HG03457 (cell line): ENCODE data around the gene BTBD16.

Source experiments
- ATAC-seq: cut with Tn5 transposase; IDR thresholded peaks from one replicate; pipeline ENCODE4 v1.9.1; 2021; ENCODE audit warnings: moderate number of reproducible peaks; ENCODE audit not compliant: unreplicated experiment

Gene BTBD16

GRCh38 chr10:122267849-122268737, 3.0 kb upstream of the BTBD16 start:
- no peak for ATAC-seq

- no peak for ATAC-seq
Measured at GRCh38 chr10:122269059-122269687, 1.9 kb upstream of the BTBD16 start.

GRCh38 chr10:122273966-122274545, 3.0 kb downstream of the BTBD16 start:
- no peak for ATAC-seq

- ATAC-seq, result no peak
Measured at GRCh38 chr10:122276611-122277208, 5.6 kb downstream of the BTBD16 start.

GRCh38 chr10:122277526-122278136, 6.5 kb downstream of the BTBD16 start:
- no peak for ATAC-seq

GRCh38 chr10:122279725-122280141, 8.6 kb downstream of the BTBD16 start:
- ATAC-seq, result no peak

- no peak for ATAC-seq
Measured at GRCh38 chr10:122280156-122280555, 9.1 kb downstream of the BTBD16 start.

GRCh38 chr10:122281018-122281626, 10.0 kb downstream of the BTBD16 start:
- ATAC-seq, result no peak

- no peak for ATAC-seq
Measured at GRCh38 chr10:122281751-122282150, 10.7 kb downstream of the BTBD16 start.

GRCh38 chr10:122282253-122282671, 11.2 kb downstream of the BTBD16 start:
- ATAC-seq, result no peak

- ATAC-seq, result no peak
Measured at GRCh38 chr10:122282909-122283308, 11.8 kb downstream of the BTBD16 start.

GRCh38 chr10:122285506-122286444, 14.7 kb downstream of the BTBD16 start:
- ATAC-seq, result no peak

GRCh38 chr10:122286867-122287266, 15.8 kb downstream of the BTBD16 start:
- ATAC-seq, result no peak

GRCh38 chr10:122287570-122287969, 16.5 kb downstream of the BTBD16 start:
- ATAC-seq, result no peak

- ATAC-seq, result no peak
Measured at GRCh38 chr10:122288262-122288661, 17.2 kb downstream of the BTBD16 start.

GRCh38 chr10:122288917-122289316, 17.8 kb downstream of the BTBD16 start:
- no peak for ATAC-seq

- no peak for ATAC-seq
Measured at GRCh38 chr10:122290334-122290733, 19.2 kb downstream of the BTBD16 start.

- ATAC-seq, result no peak
Measured at GRCh38 chr10:122290833-122291532, 19.9 kb downstream of the BTBD16 start.

GRCh38 chr10:122291739-122292138, 20.6 kb downstream of the BTBD16 start:
- ATAC-seq, result no peak
